PC-3 (cell line): ENCODE measurements around the gene ARHGAP31.

Experiments
- CTCF ChIP-seq: fragments of 300-600 bp; sonication (generic); conservative IDR thresholded peaks from 2 replicates; pipeline ENCODE4 v1.5.1; 2017; ENCODE audit warnings: antibody characterized with exemption, low read depth, mild to moderate bottlenecking, low read length
- EZH2 ChIP-seq: fragments of 300-600 bp; sonication (generic); IDR thresholded peaks from one replicate; pipeline ENCODE4 v1.6.1; 2017; ENCODE audit warnings: antibody characterized with exemption, mild to moderate bottlenecking, low read length; ENCODE audit not compliant: unreplicated experiment

GRCh38 chr3:119350114-119350513 lies 55.9 kb downstream of the ARHGAP31 start:
- TF ChIP-seq CTCF (no peak), EZH2 (no peak)
